Ecto neural progenitor cell (in vitro differentiated cells): ENCODE measurements around the gene SLC19A1.

Experiments used
- DNase-seq: peaks from one replicate; pipeline ENCODE4 v3.0.0-alpha.2; 2018; ENCODE audit warnings: low spot score

SLC19A1 gene

GRCh38 chr21:45491623-45492022, 50.6 kb downstream of the SLC19A1 start:
- DNase-seq: no peak

GRCh38 chr21:45491056-45491455, 51.2 kb downstream of the SLC19A1 start:
- no peak for DNase-seq

- DNase-seq: no peak
Observed at GRCh38 chr21:45490049-45490731, 52.0 kb downstream of the SLC19A1 start.

- no peak for DNase-seq
Observed at GRCh38 chr21:45489722-45489982, 52.6 kb downstream of the SLC19A1 start.

GRCh38 chr21:45488931-45489721, 53.1 kb downstream of the SLC19A1 start:
- DNase-seq: no peak

- no peak for DNase-seq
Observed at GRCh38 chr21:45487891-45488600, 54.2 kb downstream of the SLC19A1 start.

- no peak for DNase-seq
Observed at GRCh38 chr21:45487161-45487806, 55.0 kb downstream of the SLC19A1 start.

- no peak for DNase-seq
Observed at GRCh38 chr21:45486443-45487160, 55.6 kb downstream of the SLC19A1 start.

GRCh38 chr21:45485686-45486442, 56.4 kb downstream of the SLC19A1 start:
- no peak for DNase-seq

GRCh38 chr21:45484318-45484717, 57.9 kb downstream of the SLC19A1 start:
- no peak for DNase-seq

GRCh38 chr21:45482899-45483821, 59.1 kb downstream of the SLC19A1 start:
- no peak for DNase-seq

GRCh38 chr21:45481977-45482898, 60.0 kb downstream of the SLC19A1 start:
- DNase-seq: no peak

- DNase-seq: no peak
Observed at GRCh38 chr21:45481566-45481965, 60.7 kb downstream of the SLC19A1 start.

GRCh38 chr21:45480701-45481500, 61.3 kb downstream of the SLC19A1 start:
- no peak for DNase-seq

- no peak for DNase-seq
Observed at GRCh38 chr21:45479691-45480675, 62.3 kb downstream of the SLC19A1 start.

GRCh38 chr21:45478816-45479669, 63.2 kb downstream of the SLC19A1 start:
- no peak for DNase-seq
